Epithelial cell of esophagus (primary cell): Measurements from ENCODE around the gene TLR8.

ENCODE experiments used
- DNase-seq: peaks from one replicate; pipeline ENCODE4 v3.0.0; 2010; ENCODE audit warnings: low read depth
- H3K4me3 ChIP-seq: 2 replicates; pipeline ENCODE4 v1.5.1; 2011; ENCODE audit warnings: mild to moderate bottlenecking, low read length, control low read depth
- TF ChIP-seq, protein P1 (sequence below): IDR thresholded peaks from 2 replicates; pipeline ENCODE4 v1.5.1; 2011; ENCODE audit warnings: low read depth, mild to moderate bottlenecking, low read length, control low read depth, inconsistent platforms; ENCODE audit not compliant: insufficient read depth; ENCODE audit errors: missing control alignments

TLR8 gene

DNA sequence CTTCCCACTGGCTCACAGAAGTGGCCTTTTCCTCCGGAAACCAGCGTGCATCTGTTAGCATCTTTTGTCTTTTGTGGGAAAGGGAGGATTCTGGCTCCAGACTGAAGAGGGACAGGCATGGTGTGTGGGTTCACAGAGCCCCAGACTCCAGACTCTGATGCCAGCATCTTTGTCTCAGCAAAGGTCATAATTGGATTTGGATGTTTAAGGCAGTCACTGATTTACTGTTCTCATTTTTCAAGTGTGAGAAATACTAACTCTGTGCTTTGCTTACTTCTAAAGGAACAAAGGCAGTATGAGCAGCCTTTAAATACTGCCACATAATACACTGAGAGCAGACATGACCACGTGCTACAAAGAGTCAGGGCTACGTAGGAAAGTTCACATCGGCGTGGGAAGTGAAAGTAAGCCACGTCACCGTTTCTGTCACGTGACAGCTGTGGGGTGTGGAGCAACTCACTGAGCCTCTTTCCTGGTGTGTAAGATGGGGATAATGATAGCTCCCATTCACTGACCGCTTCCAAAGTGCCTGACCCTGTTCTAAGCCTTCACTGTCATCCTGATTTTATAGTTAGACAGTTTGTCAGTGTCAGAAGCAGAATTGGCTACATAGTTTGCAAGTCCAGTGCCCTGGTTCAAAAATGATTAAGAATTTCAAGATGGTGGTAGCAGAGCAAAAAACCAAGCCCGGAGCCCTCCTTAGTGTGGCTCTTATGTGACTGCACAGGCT lies 43.7 kb downstream of the TLR8 start:
- peak; percentile 81 for DNase-seq
- no peak overlapping the region for H3K4me3 ChIP-seq
- TF ChIP-seq, protein P1, sequence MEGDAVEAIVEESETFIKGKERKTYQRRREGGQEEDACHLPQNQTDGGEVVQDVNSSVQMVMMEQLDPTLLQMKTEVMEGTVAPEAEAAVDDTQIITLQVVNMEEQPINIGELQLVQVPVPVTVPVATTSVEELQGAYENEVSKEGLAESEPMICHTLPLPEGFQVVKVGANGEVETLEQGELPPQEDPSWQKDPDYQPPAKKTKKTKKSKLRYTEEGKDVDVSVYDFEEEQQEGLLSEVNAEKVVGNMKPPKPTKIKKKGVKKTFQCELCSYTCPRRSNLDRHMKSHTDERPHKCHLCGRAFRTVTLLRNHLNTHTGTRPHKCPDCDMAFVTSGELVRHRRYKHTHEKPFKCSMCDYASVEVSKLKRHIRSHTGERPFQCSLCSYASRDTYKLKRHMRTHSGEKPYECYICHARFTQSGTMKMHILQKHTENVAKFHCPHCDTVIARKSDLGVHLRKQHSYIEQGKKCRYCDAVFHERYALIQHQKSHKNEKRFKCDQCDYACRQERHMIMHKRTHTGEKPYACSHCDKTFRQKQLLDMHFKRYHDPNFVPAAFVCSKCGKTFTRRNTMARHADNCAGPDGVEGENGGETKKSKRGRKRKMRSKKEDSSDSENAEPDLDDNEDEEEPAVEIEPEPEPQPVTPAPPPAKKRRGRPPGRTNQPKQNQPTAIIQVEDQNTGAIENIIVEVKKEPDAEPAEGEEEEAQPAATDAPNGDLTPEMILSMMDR, result no peak

DNA sequence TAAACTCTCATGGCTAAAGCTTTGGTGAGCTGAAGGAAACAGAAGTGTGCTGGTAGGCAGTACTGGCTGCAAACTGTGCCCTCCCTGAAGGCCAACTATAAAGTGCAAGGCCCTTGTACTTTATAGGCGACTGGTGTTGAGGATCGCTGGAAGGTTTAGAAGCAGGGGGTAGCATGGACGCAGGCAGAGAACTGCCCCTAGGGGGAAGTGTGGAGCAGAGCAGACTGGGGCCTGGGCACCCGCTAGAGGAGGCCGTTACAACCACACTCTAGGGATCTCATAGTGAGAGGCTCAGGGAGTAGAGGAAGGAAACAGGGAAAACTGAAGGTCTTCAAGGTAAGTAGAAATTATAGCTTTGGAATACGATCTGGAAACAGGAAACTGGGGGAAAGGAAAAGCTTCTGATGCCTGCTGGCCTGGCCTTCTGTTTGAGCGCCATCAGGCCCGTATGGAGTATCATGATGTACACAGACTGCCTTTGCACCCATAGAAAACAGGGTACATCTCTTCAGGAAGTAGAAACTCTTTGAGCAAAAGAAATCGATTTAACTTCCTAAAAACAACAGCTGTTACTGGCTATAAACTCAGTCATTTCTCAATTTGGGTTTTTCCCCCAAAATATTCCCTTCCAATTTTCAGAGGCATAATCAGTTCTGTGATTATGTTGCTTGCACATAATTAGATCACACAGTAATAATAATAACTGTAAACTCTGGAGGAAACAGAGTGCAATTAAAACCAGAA lies 44.6 kb downstream of the TLR8 start:
- no peak overlapping the region for H3K4me3 ChIP-seq
- DNase-seq, result no peak
- TF ChIP-seq, protein P1, result no peak

DNA sequence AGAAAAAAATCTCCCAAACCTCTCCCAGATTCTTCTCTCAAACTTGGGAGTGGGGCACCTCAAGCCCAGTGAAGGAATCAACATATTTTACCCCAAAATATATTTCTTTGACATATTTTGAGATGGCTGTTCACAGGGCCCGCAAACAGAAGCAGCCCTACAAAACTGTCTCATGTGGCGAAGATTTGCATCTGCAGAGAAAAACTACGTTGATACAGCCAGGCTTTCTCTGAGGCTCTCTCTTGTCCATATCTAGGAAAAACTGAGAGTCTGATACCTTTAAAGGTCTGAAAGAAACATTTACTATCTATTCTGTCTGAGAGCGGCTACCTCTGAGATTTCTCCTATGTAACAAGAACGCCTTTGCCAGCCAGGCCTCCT lies 45.2 kb downstream of the TLR8 start:
- DNase-seq, result no peak
- TF ChIP-seq, protein P1, result no peak
- no peak overlapping the region for H3K4me3 ChIP-seq

DNA sequence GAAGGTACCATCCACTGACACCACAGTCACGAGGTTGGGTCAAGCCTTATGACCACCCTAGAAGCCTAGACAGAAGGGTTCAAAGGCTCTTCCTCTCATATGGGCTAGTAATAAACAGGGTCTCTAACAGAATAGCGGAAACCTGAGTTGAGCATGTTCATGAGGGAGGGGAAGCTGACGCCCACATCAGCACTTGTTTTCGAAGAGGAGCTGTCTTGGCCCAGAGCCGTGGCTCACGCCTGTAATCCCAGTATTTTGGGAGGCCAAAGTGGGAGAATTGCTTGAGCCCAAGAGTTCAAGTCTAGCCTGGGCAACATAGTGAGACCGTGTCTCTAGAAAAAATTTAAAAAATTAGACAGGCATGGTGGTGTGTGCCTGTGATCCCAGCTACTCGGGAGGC lies 47.0 kb downstream of the TLR8 start:
- H3K4me3 ChIP-seq, result no peak overlapping the region
- TF ChIP-seq, protein P1, result no peak
- no peak for DNase-seq

DNA sequence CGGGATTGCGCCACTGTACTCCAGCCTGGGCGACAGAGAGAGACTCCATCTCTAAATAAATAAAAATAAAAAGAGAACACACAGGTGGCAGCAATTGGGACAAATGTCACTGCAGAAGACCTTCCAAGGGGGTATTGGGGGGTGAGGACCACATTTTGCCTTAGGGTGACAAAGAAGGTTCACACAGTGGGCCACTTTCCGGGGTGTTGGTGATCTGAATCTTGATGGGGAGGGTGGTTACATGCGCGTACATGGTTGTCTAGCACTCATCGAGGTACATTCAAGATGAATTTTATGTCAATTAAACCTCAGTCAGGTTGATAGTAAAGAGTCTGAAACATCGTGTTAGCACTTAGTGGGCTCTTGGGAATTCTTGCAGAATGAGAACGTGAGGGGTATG lies 48.0 kb downstream of the TLR8 start:
- no peak for DNase-seq

DNA sequence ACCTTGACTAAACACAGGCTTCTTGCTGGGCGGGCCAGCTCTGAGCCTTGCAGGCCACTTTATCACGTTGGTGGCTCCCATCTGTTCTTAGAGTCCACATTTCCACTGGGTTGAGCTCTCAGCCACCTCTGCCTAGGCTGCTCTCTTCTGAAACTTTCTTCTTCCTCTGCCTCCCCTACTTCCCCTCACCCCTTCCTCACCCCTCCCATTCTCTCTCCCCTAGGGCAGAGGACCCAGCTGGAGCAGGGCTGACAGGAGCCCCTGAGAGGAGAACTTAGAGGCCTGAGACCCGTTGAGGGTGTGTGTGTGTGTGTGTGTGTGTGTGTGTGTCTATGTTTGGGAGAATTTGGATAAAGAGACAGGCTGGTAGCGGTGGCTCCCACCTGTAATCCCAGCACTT lies 48.6 kb downstream of the TLR8 start:
- TF ChIP-seq, protein P1, result no peak
- no peak overlapping the region for H3K4me3 ChIP-seq
- no peak for DNase-seq

More for the DNA sequence above, 48.0 kb downstream of the TLR8 start:
- no peak overlapping the region for H3K4me3 ChIP-seq
- TF ChIP-seq, protein P1, result no peak
